Activated CD4-positive, alpha-beta memory T cell treated with anti-CD3 and anti-CD28 coated beads, Interleukin-2, amount 10 ng/mL, durations not matched to agents 7 days and 5 days (primary cell): ENCODE results near the gene CDCP1. TPM values are rescaled to one million over a fixed set of nuclear protein-coding genes. Genes with fewer than 3 reads are reported as not detected.
A peak's percentile ranks its signal among the peaks of the same experiment; 100 is the strongest.
"Not testable (repeated sequence)": the region's sequence is repeated elsewhere in the genome, so short reads cannot be mapped to it uniquely, and the experiment has no call there.

Source experiments
- CTCF ChIA-PET: fragments of 350-600 bp; sonication (Branson Sonifier 250); formaldehyde crosslinking; loops from one replicate; lab custom pipeline; 2021; ENCODE audit warnings: antibody characterized with exemption, inconsistent platforms; lab: Charles Lee
- POLR2A ChIA-PET: fragments of 350-600 bp; sonication (Branson Sonifier 250); formaldehyde crosslinking; loops from one replicate; lab custom pipeline; 2021; ENCODE audit warnings: antibody characterized with exemption; lab: Charles Lee
- DNase-seq: peaks from one replicate; pipeline ENCODE4 v3.0.0-alpha.2; 2020
- H3K27ac Mint-ChIP-seq: one replicate; pipeline ENCODE4 v1.8.0; 2021; ENCODE audit warnings: mild to moderate bottlenecking, mixed read lengths
- H3K27me3 Mint-ChIP-seq: one replicate; pipeline ENCODE4 v1.8.0; 2021; ENCODE audit warnings: mixed read lengths
- H3K36me3 Mint-ChIP-seq: one replicate; pipeline ENCODE4 v1.8.0; 2021; ENCODE audit warnings: low read depth, mixed read lengths
- H3K4me1 Mint-ChIP-seq: one replicate; pipeline ENCODE4 v1.8.0; 2021; ENCODE audit warnings: mixed read lengths
- H3K4me3 Mint-ChIP-seq: one replicate; pipeline ENCODE4 v1.8.0; 2021; ENCODE audit warnings: mild to moderate bottlenecking, mixed read lengths
- H3K9me3 Mint-ChIP-seq: one replicate; pipeline ENCODE4 v1.8.0; 2021; ENCODE audit warnings: mixed read lengths
- total RNA-seq, 2 experiments: library from RNA; stranded (reverse); gene quantifications; one replicate each; pipeline ENCODE4 v1.2.3, GENCODE V29; 2021

Gene CDCP1
- total RNA-seq, 2 experiments from 2014 or later = 1.9 to 2.2 TPM

DNA sequence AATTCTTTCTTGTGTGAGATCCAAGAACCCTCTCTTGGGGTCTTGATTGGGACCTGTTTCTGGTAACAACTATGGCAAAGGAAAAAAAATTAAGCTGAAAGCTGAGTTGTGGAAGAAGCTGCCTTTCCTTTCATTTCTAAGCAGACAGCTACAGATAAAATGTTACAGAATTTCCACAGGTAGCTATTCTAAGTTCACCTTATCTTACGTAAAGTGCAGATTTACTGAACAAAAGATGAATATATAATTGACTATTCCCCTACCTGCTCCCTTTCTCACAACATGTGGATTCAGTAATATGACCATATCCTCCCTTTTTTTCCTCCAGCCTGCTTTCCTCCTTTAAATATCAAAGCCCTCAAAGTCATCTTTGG, 83.5 kb downstream of the CDCP1 start:
- DNase-seq = no peak
- Mint-ChIP-seq H3K9me3 (no peaks in the 10 kb centered on the region), H3K4me3 (no peak overlapping the region), H3K27me3 (peaks cover 5% of the 10 kb centered on the region), H3K27ac (no peak overlapping the region), H3K4me1 (peaks cover 35% of the 10 kb centered on the region), H3K36me3 (no peaks in the 10 kb centered on the region)
- ChIA-PET CTCF (interaction anchor here (1.0 kb wide), 2 partner anchors 20 to 148 kb away, joined by 4 read pairs; no protein-coding TSS in a partner anchor), POLR2A (no interaction called here)

DNA sequence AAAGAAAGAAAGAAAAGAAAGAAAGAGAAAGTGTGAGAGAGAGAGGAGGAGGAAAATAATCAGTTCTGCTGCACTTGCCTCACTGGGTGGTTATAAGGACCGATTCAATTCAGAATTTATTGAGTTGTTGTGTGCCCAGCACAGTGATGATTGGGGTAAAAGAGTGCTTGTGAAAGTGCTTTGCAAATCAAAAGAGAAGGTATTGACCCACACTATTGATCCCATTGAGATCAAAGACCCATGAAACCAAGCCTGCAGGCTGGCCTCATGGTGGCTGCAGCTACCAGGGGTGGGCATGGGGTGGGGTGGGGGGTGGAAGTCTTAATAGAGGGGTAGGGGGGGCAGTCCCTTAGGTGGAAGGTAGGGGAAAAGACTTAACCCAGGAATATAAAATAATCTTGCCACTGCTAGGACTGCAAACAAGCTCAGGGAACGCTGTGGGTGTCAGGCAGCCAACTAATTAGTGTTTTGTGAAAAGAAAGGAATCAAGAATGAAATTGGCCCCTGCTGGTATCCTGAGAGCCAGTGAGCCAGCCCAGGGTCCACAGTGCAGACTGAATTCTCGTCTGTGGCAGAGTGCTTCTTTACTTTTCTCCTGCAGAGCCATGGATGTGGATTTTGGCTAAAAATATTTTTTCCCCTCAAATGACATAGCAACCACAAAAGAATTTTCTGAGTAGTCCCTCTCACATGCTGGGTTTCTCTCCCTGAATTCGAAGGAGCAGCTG, 85.8 kb downstream of the CDCP1 start:
- H3K9me3 Mint-ChIP-seq = no peaks in the 10 kb centered on the region
- H3K27me3 Mint-ChIP-seq = peaks cover 3% of the 10 kb centered on the region
- ChIA-PET POLR2A (no interaction called here), CTCF (interaction anchor here (0.6 kb wide), 1 partner anchor 600 kb away, joined by 4 read pairs; no protein-coding TSS in a partner anchor)
- DNase-seq = no peak
- no peak overlapping the region for H3K27ac Mint-ChIP-seq
- peaks cover 30% of the 10 kb centered on the region for H3K4me1 Mint-ChIP-seq
- no peak overlapping the region for H3K4me3 Mint-ChIP-seq
- H3K36me3 Mint-ChIP-seq = no peaks in the 10 kb centered on the region

DNA sequence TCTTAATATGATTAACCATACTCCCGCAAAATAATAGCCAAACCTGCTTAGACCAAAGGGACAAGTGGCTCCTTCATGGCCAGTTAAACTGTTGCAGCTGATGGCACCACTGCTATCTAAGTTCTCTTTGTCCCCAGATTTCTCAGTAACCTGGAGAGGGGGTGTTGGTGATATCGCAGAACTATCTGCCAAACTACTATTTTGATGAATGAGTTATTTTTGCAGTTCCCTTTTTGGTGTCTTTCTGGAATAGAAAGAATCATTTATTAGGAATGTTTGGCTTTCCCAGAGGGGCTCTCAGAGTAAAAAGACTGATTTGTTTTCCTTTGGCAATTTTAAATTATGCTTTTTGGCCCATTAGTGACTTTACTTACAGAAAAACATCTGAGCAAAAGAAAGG, 87.0 kb downstream of the CDCP1 start:
- H3K4me3 Mint-ChIP-seq = no peak overlapping the region
- no peak overlapping the region for H3K27ac Mint-ChIP-seq
- ChIA-PET POLR2A (no interaction called here), CTCF (no interaction called here)
- H3K4me1 Mint-ChIP-seq = peaks cover 30% of the 10 kb centered on the region
- H3K9me3 Mint-ChIP-seq = no peaks in the 10 kb centered on the region
- DNase-seq = no peak
- no peaks in the 10 kb centered on the region for H3K36me3 Mint-ChIP-seq
- H3K27me3 Mint-ChIP-seq = peaks cover 3% of the 10 kb centered on the region

DNA sequence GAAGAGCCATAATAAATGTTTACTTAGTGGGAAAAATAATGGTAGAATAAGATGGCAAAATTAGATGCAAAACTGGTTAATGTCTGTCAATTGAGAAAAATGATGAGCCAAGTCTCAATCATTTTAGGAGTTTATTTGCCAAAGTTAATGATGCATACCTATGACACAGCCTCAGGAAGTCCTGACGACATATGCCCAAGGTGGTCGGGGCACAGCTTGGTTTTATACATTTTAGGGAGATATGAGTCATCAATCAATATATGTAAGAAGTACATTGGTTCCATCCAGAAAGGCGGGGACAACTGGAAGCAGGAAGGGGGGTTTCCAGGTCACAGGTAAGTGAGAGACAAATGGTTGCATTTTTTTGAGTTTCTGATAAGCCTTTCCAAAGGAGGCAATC, 88.6 kb downstream of the CDCP1 start:
- no peak overlapping the region for H3K27ac Mint-ChIP-seq
- no peaks in the 10 kb centered on the region for H3K9me3 Mint-ChIP-seq
- H3K36me3 Mint-ChIP-seq = no peaks in the 10 kb centered on the region
- no peak overlapping the region for H3K4me3 Mint-ChIP-seq
- peaks cover 38% of the 10 kb centered on the region for H3K4me1 Mint-ChIP-seq
- ChIA-PET POLR2A (no interaction called here), CTCF (interaction anchor here (5.3 to 7.4 kb wide), 2 partner anchors 15 to 153 kb away, joined by 34 to 95 read pairs; no protein-coding TSS in a partner anchor)
- H3K27me3 Mint-ChIP-seq = peaks cover 3% of the 10 kb centered on the region
- DNase-seq = no peak

DNA sequence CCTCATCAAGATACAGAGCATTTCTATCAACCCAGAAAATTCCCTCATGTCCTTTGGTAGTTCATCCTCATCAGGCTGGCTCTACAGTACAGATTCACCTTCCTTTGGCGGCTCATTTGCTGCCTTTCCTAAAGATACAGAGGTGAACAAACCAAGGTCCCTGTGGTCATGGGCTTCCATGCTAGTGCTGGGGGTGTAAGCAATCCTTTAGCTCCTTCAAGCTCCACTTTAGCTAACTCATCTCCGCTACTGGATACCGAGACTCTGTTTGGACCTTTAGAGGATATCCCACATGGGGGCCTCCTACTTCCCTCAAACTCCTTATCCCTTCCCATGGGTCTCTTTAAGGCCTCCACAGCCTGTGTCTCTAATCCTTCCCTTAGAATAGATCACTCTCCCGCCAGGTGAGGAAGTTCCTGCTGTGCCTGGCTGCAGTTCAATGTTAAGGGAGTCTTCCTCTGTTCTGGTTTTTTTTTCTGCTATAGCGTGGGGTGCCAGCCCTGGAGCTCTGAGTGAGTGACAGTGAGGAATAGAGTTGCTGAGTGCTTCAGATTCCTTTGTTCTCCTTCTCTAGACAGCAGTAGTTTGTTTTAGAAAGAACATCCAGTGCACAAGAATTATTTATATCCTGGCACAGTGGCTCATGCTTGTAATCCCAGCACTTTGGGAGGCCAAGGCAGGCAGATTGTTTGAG, 89.4 kb downstream of the CDCP1 start:
- H3K27ac Mint-ChIP-seq = no peak overlapping the region
- no peak for DNase-seq
- ChIA-PET POLR2A (no interaction called here), CTCF (interaction anchor here (1.8 to 7.4 kb wide), 3 partner anchors 8 to 154 kb away, joined by 4 to 95 read pairs (median 34); no protein-coding TSS in a partner anchor)
- no peaks in the 10 kb centered on the region for H3K9me3 Mint-ChIP-seq
- H3K4me3 Mint-ChIP-seq = no peak overlapping the region
- peaks cover 33% of the 10 kb centered on the region for H3K4me1 Mint-ChIP-seq
- H3K36me3 Mint-ChIP-seq = no peaks in the 10 kb centered on the region
- H3K27me3 Mint-ChIP-seq = peaks cover 3% of the 10 kb centered on the region

DNA sequence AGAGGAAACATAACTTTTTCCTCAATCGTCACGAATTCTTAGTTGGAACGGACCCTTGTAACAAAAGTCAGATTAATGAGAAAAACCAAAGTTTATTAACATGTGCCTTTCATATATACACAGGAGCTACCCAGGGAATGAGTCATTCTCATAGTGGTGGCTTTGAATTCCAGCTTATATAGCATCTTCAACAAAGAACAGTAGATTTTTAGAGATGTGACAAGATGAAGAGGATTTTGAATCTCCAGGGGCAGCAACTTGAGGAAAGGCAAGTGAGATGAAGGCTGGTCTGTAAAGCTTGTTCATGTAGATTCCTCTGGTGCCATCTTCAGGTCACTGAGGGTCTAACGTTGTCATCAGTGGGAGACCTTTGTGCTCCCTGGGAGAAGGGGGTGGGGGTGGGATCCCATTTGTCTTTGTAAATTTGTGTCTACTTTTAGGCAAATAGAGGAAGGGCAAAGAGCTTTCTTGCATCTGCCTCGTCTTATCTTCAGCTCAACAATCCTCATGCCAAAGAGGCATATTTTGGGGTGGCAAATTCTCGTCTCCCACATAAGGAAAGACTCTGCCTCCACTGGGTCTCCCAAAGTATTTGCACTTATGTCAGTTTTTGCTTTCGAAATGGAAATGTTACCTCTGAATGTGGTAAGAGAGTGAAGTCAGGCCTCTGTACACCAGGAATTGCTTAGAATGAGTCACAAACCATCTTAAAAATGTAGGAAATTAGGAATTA, 90.6 kb downstream of the CDCP1 start:
- Mint-ChIP-seq H3K27ac (no peak overlapping the region), H3K27me3 (peaks cover 6% of the 10 kb centered on the region), H3K36me3 (no peaks in the 10 kb centered on the region), H3K4me3 (no peak overlapping the region), H3K4me1 (peaks cover 33% of the 10 kb centered on the region), H3K9me3 (no peaks in the 10 kb centered on the region)
- POLR2A ChIA-PET = interaction anchor here (0.6 to 3.4 kb wide), 3 partner anchors 14 to 79 kb away, joined by 3 to 14 read pairs (median 5); partner anchors contain the start of genes EXOSC7 and ZDHHC3
- CTCF ChIA-PET = interaction anchor here (0.6 to 7.4 kb wide), 11 partner anchors 9 to 601 kb away, joined by 3 to 95 read pairs (median 4); no protein-coding TSS in a partner anchor
- no peak for DNase-seq

DNA sequence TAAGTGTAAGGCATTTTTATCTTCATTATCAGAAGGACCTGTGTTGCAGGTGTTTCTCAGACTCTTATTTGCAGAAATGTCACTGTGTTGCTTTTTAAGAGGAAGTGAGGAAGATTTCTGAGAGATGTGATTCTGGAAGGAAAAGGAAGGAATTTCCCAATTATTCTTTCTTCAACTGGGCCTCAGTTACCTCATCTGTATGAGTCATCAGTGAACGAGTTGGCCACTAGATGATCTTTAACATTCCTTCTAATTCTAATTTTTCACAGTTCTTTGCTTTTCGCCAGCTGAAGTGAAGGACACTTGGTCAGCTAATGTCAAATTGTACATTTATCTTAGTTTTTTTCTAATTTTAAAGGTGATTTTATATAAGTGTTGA, 91.2 kb downstream of the CDCP1 start:
- Mint-ChIP-seq H3K27me3 (peaks cover 10% of the 10 kb centered on the region), H3K27ac (no peak overlapping the region)

DNA sequence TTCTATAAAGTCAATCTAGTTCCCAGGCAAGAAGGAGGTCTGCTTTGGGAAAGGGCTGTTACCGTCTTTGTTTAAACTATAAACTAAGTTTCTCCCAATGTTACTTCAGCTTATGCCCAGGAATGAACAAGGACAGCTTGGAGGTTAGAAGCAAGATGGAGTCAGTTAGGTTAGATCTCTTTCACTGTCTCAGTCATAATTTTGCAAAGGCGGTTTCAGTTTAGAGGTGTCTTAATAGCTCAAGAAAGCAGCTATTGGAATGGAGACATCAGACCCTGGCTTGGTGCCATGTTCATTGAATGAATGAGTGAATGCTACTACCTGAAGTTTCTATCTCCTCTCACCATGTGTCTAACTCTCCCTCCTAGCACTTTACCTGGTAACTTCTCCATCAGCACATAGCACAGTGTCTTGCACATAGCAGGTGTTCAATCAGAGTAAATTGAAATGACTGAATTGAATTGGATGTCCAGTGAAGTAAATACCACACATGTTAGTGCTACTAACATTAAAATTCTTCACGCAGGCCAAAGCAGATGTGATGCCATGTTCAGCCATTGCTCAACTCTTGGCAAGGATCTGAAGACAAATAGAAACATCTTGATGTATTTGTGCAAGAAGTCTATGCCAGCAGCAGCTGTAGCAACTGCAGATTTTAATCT, 91.9 kb downstream of the CDCP1 start:
- CTCF ChIA-PET = interaction anchor here (1.0 to 7.4 kb wide), 5 partner anchors 11 to 156 kb away, joined by 3 to 95 read pairs (median 4); no protein-coding TSS in a partner anchor
- DNase-seq = no peak
- no peaks in the 10 kb centered on the region for H3K36me3 Mint-ChIP-seq
- peaks cover 17% of the 10 kb centered on the region for H3K27me3 Mint-ChIP-seq
- no peaks in the 10 kb centered on the region for H3K9me3 Mint-ChIP-seq
- POLR2A ChIA-PET = interaction anchor here (0.6 to 3.4 kb wide), 2 partner anchors 12 to 87 kb away, joined by 3 to 14 read pairs; no protein-coding TSS in a partner anchor
- H3K4me3 Mint-ChIP-seq = no peak overlapping the region
- H3K4me1 Mint-ChIP-seq = peaks cover 33% of the 10 kb centered on the region
- H3K27ac Mint-ChIP-seq = no peak overlapping the region

More for the DNA sequence above, 91.2 kb downstream of the CDCP1 start:
- Mint-ChIP-seq H3K4me3 (no peak overlapping the region), H3K4me1 (peaks cover 33% of the 10 kb centered on the region), H3K36me3 (no peaks in the 10 kb centered on the region), H3K9me3 (no peaks in the 10 kb centered on the region)
- ChIA-PET POLR2A (interaction anchor here (0.6 to 3.4 kb wide), 3 partner anchors 13 to 79 kb away, joined by 3 to 14 read pairs (median 5); partner anchors contain the start of genes EXOSC7 and ZDHHC3), CTCF (interaction anchor here (0.6 to 7.4 kb wide), 11 partner anchors 10 to 601 kb away, joined by 3 to 95 read pairs (median 4); no protein-coding TSS in a partner anchor)
- DNase-seq = no peak

DNA sequence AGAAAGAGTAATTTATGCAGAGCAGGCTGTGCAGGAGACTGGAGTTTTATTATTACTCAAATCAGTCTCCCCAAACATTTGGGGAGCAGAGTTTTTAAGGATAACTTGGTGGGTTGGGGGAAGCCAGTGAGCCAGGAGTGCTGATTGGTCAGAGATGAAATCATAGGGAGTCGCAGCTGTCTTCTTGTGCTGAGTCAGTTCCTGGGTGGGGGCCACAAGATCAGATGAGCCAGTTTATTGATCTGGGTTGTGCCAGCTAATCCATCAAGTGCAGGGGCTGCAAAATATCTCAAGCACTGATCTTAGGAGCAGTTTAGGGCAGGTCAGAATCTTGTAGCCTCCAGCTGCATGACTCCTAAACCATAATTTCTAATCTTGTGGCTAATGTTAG, 92.4 kb downstream of the CDCP1 start:
- not testable (repeated sequence) for H3K9me3 Mint-ChIP-seq, H3K4me3 Mint-ChIP-seq, DNase-seq, H3K36me3 Mint-ChIP-seq
- Mint-ChIP-seq H3K27ac (peak overlapping the region; percentile 24), H3K27me3 (peaks cover 22% of the 10 kb centered on the region), H3K4me1 (peaks cover 33% of the 10 kb centered on the region)
- CTCF ChIA-PET = interaction anchor here (1.0 to 7.4 kb wide), 5 partner anchors 11 to 157 kb away, joined by 3 to 95 read pairs (median 4); no protein-coding TSS in a partner anchor
- POLR2A ChIA-PET = interaction anchor here (3.4 kb wide), 1 partner anchor 12 kb away, joined by 14 read pairs; no protein-coding TSS in a partner anchor

DNA sequence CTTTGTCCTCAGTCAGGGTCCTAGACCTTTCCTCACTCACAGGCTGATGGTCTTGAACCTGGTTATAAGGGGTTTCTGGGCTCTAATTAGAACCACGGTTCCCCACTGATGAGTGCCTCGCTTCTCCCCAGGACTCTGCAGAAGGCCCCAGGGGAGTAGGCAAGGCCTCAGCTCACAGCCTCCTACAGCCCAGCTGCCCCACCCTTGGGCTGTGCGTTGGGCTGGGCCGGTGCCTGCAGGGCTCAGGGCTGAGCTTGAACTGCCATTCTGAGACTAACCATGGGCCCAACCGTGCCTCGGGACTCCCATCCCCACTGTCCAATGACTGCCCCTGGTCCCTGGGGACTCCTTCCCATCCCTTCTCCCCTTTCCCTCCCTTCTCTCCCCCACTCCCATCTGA, 94.5 kb downstream of the CDCP1 start:
- POLR2A ChIA-PET = interaction anchor here (1.1 kb wide), 1 partner anchor 9 kb away, joined by 4 read pairs; no protein-coding TSS in a partner anchor
- Mint-ChIP-seq H3K27me3 (peaks cover 31% of the 10 kb centered on the region), H3K4me3 (no peak overlapping the region), H3K36me3 (no peaks in the 10 kb centered on the region), H3K9me3 (no peaks in the 10 kb centered on the region), H3K4me1 (peaks cover 24% of the 10 kb centered on the region), H3K27ac (no peak overlapping the region)
- CTCF ChIA-PET = interaction anchor here (7.4 kb wide), 1 partner anchor 9 kb away, joined by 95 read pairs; no protein-coding TSS in a partner anchor
- no peak for DNase-seq

DNA sequence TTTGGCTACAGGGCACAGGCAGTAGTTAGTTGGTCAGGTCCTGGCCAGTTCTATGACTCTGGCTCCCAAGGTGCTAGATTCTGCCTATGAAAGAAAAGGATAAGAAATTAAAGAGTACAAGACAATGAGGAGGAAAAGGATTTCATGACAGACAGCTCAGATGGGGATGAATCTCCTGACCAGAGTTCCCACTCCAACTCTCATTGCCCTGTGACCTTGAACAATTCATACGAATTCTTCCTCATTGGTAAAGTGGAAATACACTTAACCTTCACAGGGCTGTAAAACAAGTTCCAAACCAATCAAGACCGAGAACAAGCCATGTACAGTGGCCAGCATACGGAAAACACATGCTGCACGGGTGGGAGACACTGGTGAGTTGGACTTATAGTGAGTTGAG, 96.4 kb downstream of the CDCP1 start:
- H3K4me1 Mint-ChIP-seq = peaks cover 16% of the 10 kb centered on the region
- H3K27ac Mint-ChIP-seq = no peak overlapping the region
- H3K9me3 Mint-ChIP-seq = no peaks in the 10 kb centered on the region
- H3K27me3 Mint-ChIP-seq = peaks cover 44% of the 10 kb centered on the region
- H3K4me3 Mint-ChIP-seq = no peak overlapping the region
- ChIA-PET POLR2A (interaction anchor here (0.7 kb wide), 1 partner anchor 10 kb away, joined by 3 read pairs; no protein-coding TSS in a partner anchor), CTCF (interaction anchor here (4.2 kb wide), 1 partner anchor 13 kb away, joined by 13 read pairs; no protein-coding TSS in a partner anchor)
- no peaks in the 10 kb centered on the region for H3K36me3 Mint-ChIP-seq
- DNase-seq = no peak

DNA sequence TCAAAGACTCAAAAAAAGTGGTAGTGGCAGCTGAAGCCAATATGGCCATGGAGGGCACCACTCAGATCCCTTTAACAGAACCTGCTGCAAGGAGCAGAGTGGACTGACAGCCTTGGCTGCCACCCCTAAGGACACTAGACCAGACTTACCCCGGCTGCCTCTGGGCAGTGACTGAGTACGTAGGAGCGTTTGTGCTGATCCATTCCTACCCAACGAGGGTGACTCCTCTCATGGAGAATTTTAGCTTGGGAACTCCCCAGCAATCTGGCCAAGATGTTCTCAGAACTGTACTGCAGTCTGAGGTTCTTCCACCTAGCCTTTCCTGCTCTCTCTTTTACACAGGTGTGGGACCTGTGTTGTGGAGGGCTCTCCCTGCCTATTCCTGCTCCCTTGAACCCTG, 97.9 kb downstream of the CDCP1 start:
- ChIA-PET CTCF (interaction anchor here (0.9 to 4.2 kb wide), 2 partner anchors 12 to 162 kb away, joined by 3 to 13 read pairs; no protein-coding TSS in a partner anchor), POLR2A (no interaction called here)
- no peak overlapping the region for H3K4me3 Mint-ChIP-seq
- H3K27me3 Mint-ChIP-seq = peaks cover 44% of the 10 kb centered on the region
- H3K4me1 Mint-ChIP-seq = peaks cover 2% of the 10 kb centered on the region
- DNase-seq = no peak
- H3K9me3 Mint-ChIP-seq = no peaks in the 10 kb centered on the region
- no peaks in the 10 kb centered on the region for H3K36me3 Mint-ChIP-seq
- no peak overlapping the region for H3K27ac Mint-ChIP-seq
